Middle frontal gyrus (tissue), 1 donor: ENCODE data around the gene KRT28.
"Not testable (repeated sequence)": the region's sequence is repeated elsewhere in the genome, so short reads cannot be mapped to it uniquely, and the experiment has no call there.

ENCODE experiments used
- DNase-seq: peaks from one replicate; pipeline ENCODE4 v3.0.0-alpha.2; 2015; ENCODE audit warnings: low spot score; ENCODE audit errors: extremely low spot score

KRT28 gene

DNA sequence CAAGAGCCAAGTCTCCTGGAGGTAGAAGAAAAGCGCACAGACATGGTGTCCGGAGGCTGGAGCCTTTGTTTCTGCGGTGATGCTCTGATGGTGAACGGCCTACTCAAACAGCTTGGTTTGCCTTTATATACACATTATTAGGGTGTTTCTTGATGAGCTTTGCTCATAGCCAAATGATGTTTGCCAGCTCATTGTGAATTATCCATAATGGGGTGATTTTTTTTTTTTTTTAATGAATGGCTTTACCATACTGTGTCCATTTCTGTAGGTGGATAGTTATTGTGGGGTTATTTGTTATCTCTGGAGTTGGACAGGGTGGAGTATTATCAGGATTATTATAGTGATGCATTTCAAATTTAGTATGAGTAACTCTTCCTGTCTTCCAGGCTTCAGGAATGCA lies 17.3 kb downstream of the KRT28 start, which contains the start of gene KRT27:
Gene KRT27, minus strand, starts transcription at position 101 of the 400 bp plus-strand sequence. Its CDS starts 57 bp downstream, at position 44.
- DNase-seq = no peak

DNA sequence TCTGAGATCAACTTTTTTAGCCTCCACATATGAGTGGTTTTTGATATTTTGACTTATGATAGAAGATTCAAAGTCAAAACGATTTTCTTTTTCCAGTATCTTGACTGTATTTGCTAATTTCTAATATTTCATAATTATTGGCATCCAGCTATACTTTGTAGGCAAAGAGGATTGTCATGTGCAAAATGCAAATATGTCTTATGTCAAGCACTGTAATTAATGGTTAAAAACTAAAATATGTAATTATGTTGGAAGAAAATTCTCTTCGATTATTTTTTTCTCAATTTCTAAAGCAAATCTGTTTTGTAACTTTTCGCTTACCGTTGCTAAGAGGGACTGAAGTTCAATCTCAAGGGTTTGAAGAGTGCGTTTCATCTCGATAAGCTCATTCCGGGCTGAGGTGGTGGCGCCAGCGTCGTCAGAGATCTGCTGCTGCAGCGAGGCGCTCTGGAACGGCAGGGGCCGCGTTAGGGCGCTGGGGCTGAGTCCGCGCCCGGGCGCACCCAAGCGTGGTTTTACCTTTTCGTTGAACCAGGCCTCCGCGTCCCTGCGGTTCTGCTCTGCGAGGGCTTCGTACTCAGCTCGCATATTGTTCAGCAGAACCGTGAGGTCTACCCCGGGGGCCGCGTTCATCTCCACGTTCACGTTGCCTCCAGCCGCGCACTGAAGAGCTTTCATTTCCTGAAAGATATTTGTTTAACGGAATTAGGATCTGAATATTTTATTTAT lies 20.4 kb downstream of the KRT28 start:
- no peak for DNase-seq

DNA sequence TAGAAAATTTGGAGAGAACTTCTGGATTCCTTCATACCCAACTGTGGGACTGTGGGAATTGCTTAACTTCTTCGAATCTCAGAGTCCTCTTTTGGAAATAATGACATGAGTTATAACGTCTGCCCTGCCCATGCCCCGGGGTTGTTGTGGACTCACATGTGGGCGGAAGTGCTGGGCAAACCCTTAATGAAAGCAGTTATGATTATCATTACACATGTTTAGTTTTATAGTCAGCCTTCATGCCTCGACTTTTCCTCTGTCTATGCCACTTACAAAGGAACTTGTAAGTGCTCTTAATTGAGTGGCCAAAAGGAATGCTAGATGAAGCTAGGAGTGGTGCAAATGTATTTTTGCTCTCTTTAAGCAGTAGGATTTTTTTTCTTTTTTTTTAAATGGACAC lies 21.3 kb downstream of the KRT28 start:
- no peak for DNase-seq

DNA sequence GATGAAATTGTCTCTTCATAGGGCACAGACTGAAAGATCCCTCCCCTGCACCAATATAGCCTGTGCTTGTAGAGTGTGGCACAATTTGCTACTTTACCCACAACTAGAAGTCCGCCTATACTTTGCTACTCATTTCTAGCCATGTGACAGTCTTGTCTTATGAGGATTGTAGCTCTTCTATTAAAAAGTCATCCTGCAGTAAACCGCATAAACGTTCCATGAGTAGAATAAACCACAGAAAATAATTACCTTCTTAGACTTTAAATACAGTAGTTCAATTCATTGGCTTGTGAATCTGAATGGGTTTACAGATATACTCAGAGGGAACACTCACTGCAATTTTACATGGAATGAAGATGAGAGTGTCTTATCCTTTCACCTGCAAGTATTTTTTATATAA lies 21.8 kb downstream of the KRT28 start:
- DNase-seq = no peak

DNA sequence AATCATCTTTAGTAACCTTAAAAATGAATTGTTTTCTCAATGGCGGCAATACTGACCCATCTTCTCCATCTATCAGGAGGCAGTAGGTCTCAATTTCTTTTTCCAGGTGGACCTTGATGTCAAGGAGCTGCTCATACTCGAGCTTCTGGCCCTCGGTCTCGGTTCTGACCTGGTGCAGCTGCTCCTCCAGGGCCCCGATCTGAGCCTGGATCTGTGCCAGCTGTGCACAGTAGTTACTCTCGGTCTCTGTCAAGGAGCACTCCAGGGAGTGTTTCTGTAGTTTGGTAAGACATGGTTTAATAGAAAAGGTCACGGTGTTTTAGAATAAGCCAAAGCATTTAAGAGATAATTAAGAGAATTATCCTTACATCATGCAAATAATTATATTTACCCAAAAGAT lies 22.3 kb downstream of the KRT28 start:
- no peak for DNase-seq

DNA sequence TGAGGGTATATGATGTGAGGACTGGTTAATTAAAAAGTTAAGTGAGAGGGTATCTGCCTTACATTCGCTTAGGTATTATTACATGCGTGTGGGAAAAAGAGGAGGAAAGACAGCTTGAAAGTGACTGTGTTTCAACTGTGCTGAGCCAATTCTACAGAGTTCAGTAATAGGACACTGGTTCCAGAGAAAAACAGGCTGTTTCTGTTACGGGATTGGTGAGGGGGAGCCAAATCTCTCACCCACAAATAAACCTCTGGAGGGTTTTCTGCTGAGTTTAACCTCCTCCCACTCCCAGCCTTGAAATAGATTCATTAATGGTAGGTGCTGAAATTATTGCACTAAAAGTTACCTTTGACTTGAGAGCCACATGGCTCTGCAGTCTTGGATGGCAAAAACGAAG lies 23.8 kb downstream of the KRT28 start:
- no peak for DNase-seq

DNA sequence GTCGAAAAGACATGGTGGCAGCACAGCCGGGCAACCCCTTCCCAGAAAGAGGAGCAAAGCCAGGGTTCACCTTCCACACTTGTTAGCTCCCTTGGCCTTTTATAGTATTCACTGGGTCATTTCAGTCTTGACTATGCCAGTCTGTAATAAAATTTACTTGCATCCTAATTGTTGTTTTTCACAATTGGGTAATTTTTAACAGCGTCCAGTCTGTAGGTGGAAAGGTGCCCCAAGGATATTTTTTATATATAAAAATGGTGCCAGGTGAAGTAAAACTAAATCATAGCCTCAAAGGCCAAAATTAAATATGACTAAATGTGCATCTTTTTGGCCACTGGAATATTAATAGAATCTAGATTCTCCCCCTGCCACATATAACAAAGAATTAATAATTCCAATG lies 27.7 kb downstream of the KRT28 start, which contains the start of gene KRT26:
Gene KRT26, minus strand, starts transcription at position 101 of the 400 bp plus-strand sequence. Its CDS starts 88 bp downstream, at position 13.
- DNase-seq = no peak

DNA sequence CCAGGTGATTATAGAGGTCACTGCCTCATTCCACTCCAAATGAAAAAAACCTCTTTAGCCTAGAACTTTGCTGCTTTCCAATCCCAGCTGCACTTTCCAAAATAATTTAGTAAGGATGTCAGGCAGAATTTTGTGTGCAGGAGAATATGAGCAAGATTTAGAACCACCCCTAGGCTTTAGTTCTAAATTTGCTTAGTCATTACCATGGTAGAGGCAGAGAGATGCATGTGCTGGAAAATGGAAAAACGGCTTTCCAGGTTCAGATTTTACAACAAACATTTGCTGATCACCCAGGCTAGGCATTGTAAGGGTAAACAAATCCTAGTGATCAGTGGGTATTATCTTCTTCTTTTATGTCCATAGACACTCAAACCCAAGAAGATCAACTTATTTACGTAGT lies 34.1 kb downstream of the KRT28 start:
- no peak for DNase-seq

DNA sequence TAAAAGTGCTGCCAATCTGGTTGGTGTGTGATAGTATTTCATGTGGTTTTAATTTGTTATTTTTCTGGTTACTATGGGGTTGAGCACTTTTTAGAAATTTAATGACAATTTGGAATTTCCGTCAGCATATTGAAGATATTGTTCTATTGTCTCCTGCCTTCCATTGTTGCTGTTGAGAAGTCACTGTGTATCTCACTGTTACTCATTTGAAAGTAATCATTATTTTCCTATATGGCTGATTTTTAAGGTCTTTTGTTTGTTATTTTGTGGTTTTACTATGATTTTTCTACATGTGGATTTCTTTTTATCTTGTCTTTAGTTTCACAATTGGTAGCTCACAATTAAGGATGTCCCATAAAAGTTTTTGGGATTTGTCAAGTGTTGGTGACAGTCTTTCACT lies 36.0 kb downstream of the KRT28 start:
- no peak for DNase-seq

DNA sequence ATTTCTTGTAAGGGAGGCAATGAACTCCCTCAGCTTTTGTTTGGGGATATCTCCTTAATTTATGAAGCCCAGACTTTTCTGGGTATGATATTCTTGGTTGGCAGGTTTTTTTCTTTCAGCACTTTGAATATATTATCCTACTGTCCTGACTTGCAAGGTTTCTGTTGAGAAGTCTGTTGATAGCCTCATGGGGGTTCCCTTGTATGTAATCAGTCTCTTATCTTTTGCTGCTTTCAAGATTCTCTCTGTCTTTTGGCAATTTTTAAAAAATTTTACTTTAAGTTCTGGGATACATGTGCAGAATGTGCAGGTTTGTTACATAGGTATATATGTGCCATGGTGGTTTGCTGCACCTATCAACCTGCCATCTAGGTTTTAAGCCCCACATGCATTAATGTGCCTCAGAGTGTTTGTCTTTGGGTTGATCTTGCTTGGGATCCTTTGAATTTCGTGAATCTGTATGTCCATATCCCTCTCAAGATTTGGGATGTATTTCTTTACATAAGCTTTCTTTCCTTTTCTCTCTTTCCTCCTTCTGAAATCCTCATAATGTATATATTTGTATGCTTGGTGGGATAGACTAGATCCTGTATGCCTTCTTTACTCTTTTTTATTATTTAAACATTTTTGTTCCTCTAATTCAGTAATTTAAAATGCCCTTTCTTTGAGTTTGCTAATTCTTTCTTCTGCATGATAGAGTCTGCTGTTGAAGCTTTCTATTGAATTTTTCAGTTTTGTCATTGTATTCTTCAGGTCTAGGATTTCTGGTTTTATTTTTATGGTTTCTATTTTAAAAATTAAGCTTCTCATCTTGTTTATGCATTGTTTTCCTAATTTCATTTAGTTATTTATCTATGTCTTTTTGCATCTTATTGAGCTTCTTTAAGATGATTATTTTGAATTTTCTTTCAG lies 39.4 kb downstream of the KRT28 start:
- no peak for DNase-seq

DNA sequence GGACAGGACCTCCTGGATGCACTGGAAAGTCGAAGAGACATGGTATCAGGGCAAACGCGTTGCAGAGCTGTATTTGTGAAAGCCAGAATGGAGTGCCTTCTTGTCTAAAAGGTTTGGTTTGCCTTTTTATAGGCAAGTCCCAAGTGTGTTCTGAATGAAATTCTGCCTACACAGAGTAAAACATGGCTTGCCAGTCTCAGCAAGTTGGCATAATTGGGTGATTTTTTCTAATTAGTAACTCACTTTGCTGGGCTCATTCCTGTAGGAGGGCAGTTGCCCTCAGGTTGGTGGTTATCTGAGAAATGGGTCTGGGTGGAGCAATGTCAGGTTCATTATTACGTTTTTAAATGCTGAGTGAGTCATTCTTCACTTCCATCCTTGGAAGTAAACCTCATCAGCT lies 44.5 kb downstream of the KRT28 start, which contains the start of gene KRT25:
Gene KRT25, minus strand, starts transcription at position 101 of the 400 bp plus-strand sequence. Its CDS starts 60 bp downstream, at position 41.
- DNase-seq = no peak

DNA sequence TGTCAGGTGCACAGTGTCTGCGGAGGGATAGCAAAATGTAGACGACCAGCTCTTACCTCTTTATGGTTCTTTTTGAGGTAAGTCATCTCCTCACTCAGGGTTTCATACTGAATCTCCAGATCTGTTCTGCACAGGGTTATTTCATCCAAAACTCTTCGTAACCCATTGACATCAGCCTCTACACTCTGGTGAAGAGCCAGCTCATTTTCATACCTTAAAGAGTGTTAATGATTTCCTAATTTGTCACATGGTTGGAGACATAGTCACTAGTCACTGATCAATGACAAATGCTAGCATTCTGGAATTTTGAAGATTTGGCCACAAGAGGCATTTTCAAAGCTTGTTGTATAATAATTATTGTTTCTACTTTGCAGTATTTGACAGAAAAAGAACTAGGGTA lies 46.0 kb downstream of the KRT28 start:
- DNase-seq = no peak

DNA sequence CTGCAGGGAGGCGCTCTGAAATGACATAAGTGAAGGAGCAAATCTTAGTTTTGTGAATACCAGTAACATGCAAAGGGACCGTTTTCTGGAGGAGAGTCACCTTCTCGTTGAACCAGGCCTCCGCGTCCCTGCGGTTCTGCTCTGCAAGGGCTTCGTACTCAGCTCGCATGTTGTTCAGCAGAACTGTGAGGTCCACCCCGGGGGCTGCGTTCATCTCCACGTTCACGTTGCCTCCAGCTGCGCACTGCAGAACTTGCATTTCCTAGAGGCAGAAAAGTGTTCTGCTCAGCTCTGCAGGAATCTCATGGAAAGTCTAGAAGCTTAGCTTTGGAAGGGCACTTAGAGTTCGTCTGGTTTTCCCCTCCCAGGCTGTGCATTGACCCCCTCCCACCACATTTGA lies 48.7 kb downstream of the KRT28 start:
- no peak for DNase-seq

DNA sequence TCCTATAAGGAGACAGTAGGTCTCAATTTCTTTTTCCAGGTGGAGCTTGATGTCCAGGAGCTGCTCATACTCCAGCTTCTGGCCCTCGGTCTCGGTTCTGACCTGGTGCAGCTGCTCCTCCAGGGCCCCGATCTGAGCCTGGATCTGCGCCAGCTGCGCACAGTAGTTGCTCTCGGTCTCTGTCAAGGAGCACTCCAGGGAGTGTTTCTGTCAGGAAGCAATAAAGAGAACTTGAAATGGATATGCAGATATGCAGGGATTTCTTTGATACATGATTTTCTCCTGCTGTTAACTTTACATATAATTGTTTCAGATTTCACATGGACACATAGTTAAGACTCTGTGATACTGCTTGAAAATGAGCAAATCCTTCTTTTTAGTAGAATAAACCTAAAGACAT lies 49.4 kb downstream of the KRT28 start:
- DNase-seq = no peak

DNA sequence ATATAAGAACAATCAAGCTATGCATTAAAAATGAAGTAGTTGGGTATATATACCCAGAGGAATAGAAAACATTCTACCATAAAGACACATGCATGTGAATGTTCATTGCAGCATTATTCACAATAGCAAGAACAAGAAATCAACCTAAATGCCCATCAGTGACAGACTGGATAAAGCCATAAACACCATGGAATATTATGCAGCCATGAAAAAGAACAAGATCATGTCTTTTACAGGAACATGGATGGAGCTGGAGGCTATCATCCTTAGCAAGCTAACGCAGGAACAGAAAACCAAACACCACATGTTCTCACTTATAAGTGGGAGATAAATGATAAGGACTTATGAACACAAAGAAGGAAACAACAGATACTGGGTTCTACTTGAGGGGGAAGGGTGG lies 51.1 kb downstream of the KRT28 start:
- not testable (repeated sequence) for DNase-seq
